A549 (cell line): ENCODE measurements around the gene POLR2H. TPM values are rescaled to one million over a fixed set of nuclear protein-coding genes. Genes with fewer than 3 reads are reported as not detected.

Experiments used
- ATAC-seq, 2 experiments: fragments of 200-7000 bp in 1 of 2; fragments of >200 bp in 1 of 2; cut with Nextera tagmentation in 1 of 2; cut with Tn5 transposase in 1 of 2; 3 replicates each; pipeline versions ENCODE4 v1.8.0 to v1.9.1; 2018 to 2020; ENCODE audit warnings: mild to moderate bottlenecking in 1 of 2, moderate library complexity in 1 of 2
- CTCF ChIA-PET: fragments of 300-600 bp; sonication (Branson Sonifier 250); formaldehyde crosslinking; extraction: SDS; loops from one replicate; lab custom pipeline; 2021; ENCODE audit warnings: antibody characterized with exemption, inconsistent platforms; lab: Yijun Ruan, JAX
- POLR2A ChIA-PET: fragments of 350-600 bp; formaldehyde crosslinking; extraction: SDS; loops from one replicate; lab custom pipeline; 2021; ENCODE audit warnings: antibody characterized with exemption, inconsistent platforms; lab: Yijun Ruan, JAX
- DNase-seq, 2 experiments: peaks; one replicate each; pipeline versions ENCODE4 v3.0.0 to v3.0.0-alpha.2; 2011 to 2016; ENCODE audit warnings: low read depth in 1 of 2, low spot score in 1 of 2
- FAIRE-seq: peaks from 2 replicates; lab custom pipeline; 2011; peaks lifted over from hg19 to GRCh38; lab: Jason Lieb, UNC
- H3K27ac ChIP-seq, 2 experiments: fragments of >200 bp; sonication (Bioruptor Twin); formaldehyde crosslinking; 3 replicates each; pipeline ENCODE4 v1.5.1; 2016 to 2017
- H3K4me1 ChIP-seq: fragments of >200 bp; sonication (Bioruptor Twin); formaldehyde crosslinking; 3 replicates; pipeline ENCODE4 v1.6.1; 2016
- H3K4me2 ChIP-seq: fragments of >200 bp; sonication (Bioruptor Twin); formaldehyde crosslinking; 3 replicates; pipeline ENCODE4 v1.6.1; 2016
- H3K4me3 ChIP-seq: fragments of >200 bp; sonication (Bioruptor Twin); formaldehyde crosslinking; 3 replicates; pipeline ENCODE4 v1.5.1; 2016
- H3K9me3 ChIP-seq: fragments of >200 bp; sonication (Bioruptor Twin); formaldehyde crosslinking; 3 replicates; pipeline ENCODE4 v1.6.1; 2016
- ATOH8 ChIP-seq: fragments of 250-450 bp; sonication (Bioruptor Pico); IDR thresholded peaks from 2 replicates; pipeline ENCODE4 v1.5.0; 2020; ENCODE audit warnings: low read depth, mild to moderate bottlenecking, moderate library complexity
- CHD4 ChIP-seq: fragments of 200-600 bp; sonication (generic); IDR thresholded peaks from 2 replicates; pipeline ENCODE4 v1.6.1; 2016; ENCODE audit warnings: antibody characterized with exemption, mild to moderate bottlenecking, borderline replicate concordance
- EHF ChIP-seq: fragments of 250-450 bp; sonication (Bioruptor Pico); IDR thresholded peaks from 2 replicates; pipeline ENCODE4 v1.5.0; 2020; ENCODE audit warnings: mild to moderate bottlenecking
- EHMT2 ChIP-seq: fragments of 200-600 bp; sonication (generic); IDR thresholded peaks from 2 replicates; pipeline ENCODE4 v1.6.1; 2016; ENCODE audit warnings: antibody characterized with exemption, low read depth, mild to moderate bottlenecking, moderate library complexity
- FOSB ChIP-seq: fragments of 250-450 bp; sonication (Bioruptor Pico); IDR thresholded peaks from 2 replicates; pipeline ENCODE4 v1.5.0; 2020; ENCODE audit warnings: mild to moderate bottlenecking, moderate library complexity
- FOSL2 ChIP-seq, 2 experiments: fragments of 450-650 bp in 1 of 2; fragments of >200 bp in 1 of 2; sonication (Bioruptor Twin) in 1 of 2; formaldehyde crosslinking; IDR thresholded peaks; 2 replicates each; pipeline versions ENCODE4 v1.5.0 to v1.6.1; 2016 to 2020; ENCODE audit warnings: mild to moderate bottlenecking in 1 of 2, moderate library complexity in 1 of 2
- FOXS1 ChIP-seq: fragments of 250-450 bp; sonication (Bioruptor Pico); IDR thresholded peaks from 2 replicates; pipeline ENCODE4 v1.5.0; 2020; ENCODE audit warnings: mild to moderate bottlenecking, moderate library complexity
- GATA3 ChIP-seq: IDR thresholded peaks from 2 replicates; pipeline ENCODE4 v1.6.1; 2012; ENCODE audit warnings: borderline replicate concordance
- HMGXB4 ChIP-seq: fragments of 250-450 bp; sonication (Bioruptor Pico); IDR thresholded peaks from 2 replicates; pipeline ENCODE4 v1.5.0; 2021; ENCODE audit warnings: mild to moderate bottlenecking, moderate library complexity, borderline replicate concordance
- MAFK ChIP-seq: fragments of 450-650 bp; IDR thresholded peaks from 2 replicates; pipeline ENCODE4 v1.6.1; 2014; ENCODE audit not compliant: partially characterized antibody
- NR3C1 ChIP-seq: fragments of >200 bp; sonication (Bioruptor Twin); formaldehyde crosslinking; IDR thresholded peaks from 3 replicates; pipeline ENCODE4 v1.6.1; 2017
- PHF8 ChIP-seq: fragments of 200-600 bp; sonication (generic); IDR thresholded peaks from 2 replicates; pipeline ENCODE4 v1.6.1; 2016; ENCODE audit warnings: low read depth, mild to moderate bottlenecking, antibody characterized with exemption, moderate library complexity, borderline replicate concordance
- RAD21 ChIP-seq, 2 experiments: fragments of >200 bp in 1 of 2; sonication (Bioruptor Twin) in 1 of 2; formaldehyde crosslinking in 1 of 2; IDR thresholded peaks in 1 of 2; conservative IDR thresholded peaks in 1 of 2; 2 replicates in 1 of 2; 3 replicates in 1 of 2; pipeline ENCODE4 v1.6.1; 2012 to 2018; ENCODE audit warnings: inconsistent platforms in 1 of 2
- RNF2 ChIP-seq: fragments of 200-600 bp; sonication (generic); IDR thresholded peaks from 2 replicates; pipeline ENCODE4 v1.6.1; 2016; ENCODE audit warnings: low read depth, mild to moderate bottlenecking, antibody characterized with exemption, moderate library complexity, borderline replicate concordance
- SMC3 ChIP-seq: fragments of >200 bp; sonication (Bioruptor Twin); formaldehyde crosslinking; IDR thresholded peaks from 3 replicates; pipeline ENCODE4 v1.6.1; 2018; ENCODE audit warnings: inconsistent platforms
- TFCP2L1 ChIP-seq: fragments of 250-450 bp; sonication (Bioruptor Pico); IDR thresholded peaks from 2 replicates; pipeline ENCODE4 v1.5.0; 2021; ENCODE audit warnings: mild to moderate bottlenecking
- WGBS: methylation state at CpG from one replicate; pipeline ENCODE4 v1.1.6; 2017; ENCODE audit errors: missing lambda C conversion rate; 5-methylcytosine and 5-hydroxymethylcytosine counted together
- polyA plus RNA-seq, 4 experiments: library from polyadenylated mRNA; depleted of rRNA in 3 of 4; stranded (reverse); fragments of >200 nt; fragmentation: RNase III in 1 of 4; extraction: RNeasy Plus Mini Kit Qiagen cat#74134 plus additional on column Dnase treatment in 1 of 4; gene quantifications; 2 replicates in 3 of 4; 3 replicates in 1 of 4; pipeline ENCODE4 v1.2.3, GENCODE V29; 2011 to 2017

The POLR2H gene
- polyA plus RNA-seq, 2 of the 4 experiments (the other 2 are of a cell fraction), result 104 to 127 TPM

DNA sequence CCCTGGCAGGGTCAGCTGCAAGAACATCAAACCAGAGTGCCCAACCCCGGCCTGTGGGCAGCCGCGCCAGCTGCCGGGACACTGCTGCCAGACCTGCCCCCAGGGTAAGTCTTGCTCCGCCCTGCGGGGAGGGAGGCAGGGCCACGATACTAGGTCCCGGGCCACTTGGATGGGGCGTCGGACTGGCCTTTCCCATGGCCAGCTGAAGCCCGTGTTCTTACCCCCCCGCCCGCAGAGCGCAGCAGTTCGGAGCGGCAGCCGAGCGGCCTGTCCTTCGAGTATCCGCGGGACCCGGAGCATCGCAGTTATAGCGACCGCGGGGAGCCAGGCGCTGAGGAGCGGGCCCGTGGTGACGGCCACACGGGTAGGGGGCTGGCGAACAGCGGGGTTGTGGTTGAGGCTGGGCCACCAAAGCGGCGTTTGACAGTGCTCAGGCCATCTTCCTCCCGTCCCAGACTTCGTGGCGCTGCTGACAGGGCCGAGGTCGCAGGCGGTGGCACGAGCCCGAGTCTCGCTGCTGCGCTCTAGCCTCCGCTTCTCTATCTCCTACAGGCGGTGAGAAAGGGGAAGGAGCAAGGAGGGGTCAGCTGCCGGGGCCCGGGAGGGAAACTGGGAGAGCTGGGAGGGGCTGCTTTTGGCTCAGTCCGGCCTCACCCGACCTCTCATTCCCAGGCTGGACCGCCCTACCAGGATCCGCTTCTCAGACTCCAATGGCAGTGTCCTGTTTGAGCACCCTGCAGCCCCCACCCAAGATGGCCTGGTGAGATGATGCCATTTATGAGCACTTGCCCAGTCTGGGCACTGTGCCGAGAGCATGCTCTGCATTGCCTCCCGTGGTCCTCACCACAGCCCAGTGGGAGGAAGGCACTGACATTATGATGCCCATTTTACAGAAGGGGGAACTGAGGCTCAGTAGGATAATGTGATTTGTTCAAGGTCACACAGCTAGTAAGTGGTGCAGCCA lies 20.0 kb downstream of the POLR2H start:
- ChIA-PET POLR2A (no interaction called here), CTCF (interaction anchor here (1.4 to 1.5 kb wide), 2 partner anchors 10 kb away, joined by 6 to 9 read pairs; no protein-coding TSS in a partner anchor)
- no peak for DNase-seq
- 90% methylated on average over 28 of the region's 55 CpGs for WGBS
- Histone ChIP-seq H3K4me2 (no peak overlapping the region), H3K9me3 (no peaks in the 10 kb centered on the region), H3K27ac (no peak overlapping the region), H3K4me1 (0 out of 3 replicates have a peak, but pooled peaks cover 4% of the 10 kb centered on the region), H3K4me3 (no peak overlapping the region)
- no peak for TF ChIP-seq EHMT2
- TF ChIP-seq FOXS1 (CRISPR knock-in tag), result no peak
- TF ChIP-seq CHD4, result no peak
- no peak for TF ChIP-seq HMGXB4 (CRISPR knock-in tag)
- no peak for TF ChIP-seq FOSL2 (IDR thresholded peaks at IDR 0.05)
- TF ChIP-seq FOSL2 (CRISPR knock-in tag; IDR thresholded peaks at IDR 0.05), result no peak
- TF ChIP-seq PHF8, result no peak
- TF ChIP-seq GATA3, result no peak
- no peak for TF ChIP-seq EHF (CRISPR knock-in tag)
- TF ChIP-seq ATOH8, result no peak
- TF ChIP-seq MAFK, result no peak
- TF ChIP-seq FOSB (CRISPR knock-in tag), result no peak
- TF ChIP-seq RAD21 (conservative IDR thresholded peaks at IDR 0.05 in 1 of 2, IDR thresholded peaks at IDR 0.05 in 1 of 2), result no peak
- TF ChIP-seq RNF2, result no peak
- ATAC-seq, result no peak
- FAIRE-seq, result no peak

- POLR2A ChIA-PET, result no interaction called here
- CTCF ChIA-PET, result interaction anchor here (0.6 to 1.5 kb wide), 2 partner anchors 11 to 1592 kb away, joined by 3 to 6 read pairs; no protein-coding TSS in a partner anchor
- ATAC-seq (no peak), DNase-seq (no peak), FAIRE-seq (no peak)
- TF ChIP-seq HMGXB4 (CRISPR knock-in tag) (no peak), TFCP2L1 (no peak), SMC3 (no peak), NR3C1 (no peak)
- Histone ChIP-seq H3K4me1 (0 out of 3 replicates have a peak, but pooled peaks cover 4% of the 10 kb centered on the region), H3K9me3 (no peaks in the 10 kb centered on the region), H3K4me3 (no peak overlapping the region), H3K4me2 (no peak overlapping the region), H3K27ac (no peak overlapping the region)
- WGBS, result 81% methylated on average over 3 of the region's 16 CpGs
Observed at GRCh38 chr3:184382326-184383032, 21.0 kb downstream of the POLR2H start.
